NCI-H345 treated with DMSO at 0.1 percent for 48 hours (cell line): ENCODE data around the gene ILDR1.
"Not testable (repeated sequence)": the region's sequence is repeated elsewhere in the genome, so short reads cannot be mapped to it uniquely, and the experiment has no call there.

Source experiments
- DNase-seq: peaks from one replicate; lab custom pipeline; 2025; ENCODE audit not compliant: unreplicated experiment; lab: John Stamatoyannopoulos, UW

Gene ILDR1

DNA sequence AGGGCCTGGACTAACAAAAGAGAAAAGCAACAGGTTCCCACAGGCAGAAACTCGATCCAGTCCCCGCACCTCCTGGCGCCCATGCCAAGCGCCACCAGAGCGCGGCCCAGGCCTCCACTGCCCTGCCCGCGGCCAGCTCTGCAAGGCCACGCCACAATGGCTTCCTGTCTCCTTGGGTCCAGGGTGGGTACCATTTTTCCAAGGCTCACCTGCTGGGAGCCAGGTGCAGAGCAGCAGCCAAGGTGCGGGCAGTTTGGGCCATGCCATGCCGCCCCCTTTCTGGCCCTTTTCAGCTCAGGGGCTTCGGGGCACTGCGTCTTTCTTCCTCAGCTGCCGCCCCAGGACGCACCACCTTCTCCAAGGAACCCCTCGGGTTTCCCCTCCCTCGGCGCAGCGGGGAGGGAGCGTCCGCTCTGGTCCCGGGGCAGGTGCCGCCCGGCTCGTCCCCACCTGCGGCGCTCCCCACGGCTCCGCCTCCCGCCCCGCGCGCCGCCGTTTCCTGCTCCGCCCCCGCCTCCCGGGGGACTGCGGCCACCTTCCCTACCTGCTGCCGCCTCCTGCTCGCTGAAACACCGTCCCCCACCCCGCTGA lies at the start of gene ILDR1:
Gene ILDR1, minus strand, starts transcription at position 437 of the 591 bp plus-strand sequence. Its CDS starts 170 bp downstream, at position 267.
- peak; percentile 35 for DNase-seq

DNA sequence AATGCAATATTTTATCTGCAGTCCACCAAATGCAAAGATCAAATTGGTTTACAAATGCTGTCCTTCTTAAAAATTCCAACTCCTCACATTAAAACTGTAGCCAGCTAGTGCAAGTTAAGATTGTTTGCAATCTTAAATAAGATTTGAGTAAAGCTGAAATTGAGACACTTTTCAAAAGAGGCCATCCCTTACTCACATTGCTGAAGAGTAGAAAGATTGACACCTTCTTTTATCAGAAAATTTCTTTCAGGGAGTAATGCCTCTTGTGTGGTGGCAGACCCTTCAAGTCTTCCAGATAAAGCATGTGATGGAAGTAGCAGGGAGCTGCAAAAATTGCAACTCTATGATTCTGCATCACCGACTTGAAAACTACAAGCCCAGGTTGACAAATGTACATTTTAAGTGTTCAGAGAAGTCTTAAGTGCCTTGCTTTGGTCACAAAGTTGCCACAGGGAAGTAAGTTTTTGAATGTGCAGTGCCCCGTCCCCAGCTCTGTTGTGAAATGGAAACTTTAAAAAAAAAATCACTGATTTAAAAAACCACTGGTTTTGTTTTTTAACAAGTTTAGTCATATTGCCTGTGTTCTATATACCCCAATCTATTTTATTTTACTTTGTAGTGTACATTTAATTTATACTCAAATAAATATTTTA lies 45.7 kb upstream of the ILDR1 start:
- DNase-seq = no peak

DNA sequence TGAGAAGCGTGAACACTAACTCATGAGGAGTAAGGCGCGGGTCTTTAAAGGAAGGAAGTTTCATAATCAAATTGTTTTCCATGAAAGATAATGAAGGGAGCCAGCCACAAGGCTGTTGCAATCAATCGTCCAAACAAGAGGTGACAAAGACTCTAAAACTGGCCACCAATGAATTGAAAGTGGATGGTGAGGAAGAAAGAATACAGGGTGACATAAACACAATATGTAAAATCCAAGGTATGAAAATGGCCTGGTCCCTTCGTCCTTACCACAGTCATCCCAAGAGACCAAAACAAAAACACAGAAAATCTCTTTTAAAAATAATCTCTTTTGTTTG lies 45.1 kb upstream of the ILDR1 start:
- no peak for DNase-seq

DNA sequence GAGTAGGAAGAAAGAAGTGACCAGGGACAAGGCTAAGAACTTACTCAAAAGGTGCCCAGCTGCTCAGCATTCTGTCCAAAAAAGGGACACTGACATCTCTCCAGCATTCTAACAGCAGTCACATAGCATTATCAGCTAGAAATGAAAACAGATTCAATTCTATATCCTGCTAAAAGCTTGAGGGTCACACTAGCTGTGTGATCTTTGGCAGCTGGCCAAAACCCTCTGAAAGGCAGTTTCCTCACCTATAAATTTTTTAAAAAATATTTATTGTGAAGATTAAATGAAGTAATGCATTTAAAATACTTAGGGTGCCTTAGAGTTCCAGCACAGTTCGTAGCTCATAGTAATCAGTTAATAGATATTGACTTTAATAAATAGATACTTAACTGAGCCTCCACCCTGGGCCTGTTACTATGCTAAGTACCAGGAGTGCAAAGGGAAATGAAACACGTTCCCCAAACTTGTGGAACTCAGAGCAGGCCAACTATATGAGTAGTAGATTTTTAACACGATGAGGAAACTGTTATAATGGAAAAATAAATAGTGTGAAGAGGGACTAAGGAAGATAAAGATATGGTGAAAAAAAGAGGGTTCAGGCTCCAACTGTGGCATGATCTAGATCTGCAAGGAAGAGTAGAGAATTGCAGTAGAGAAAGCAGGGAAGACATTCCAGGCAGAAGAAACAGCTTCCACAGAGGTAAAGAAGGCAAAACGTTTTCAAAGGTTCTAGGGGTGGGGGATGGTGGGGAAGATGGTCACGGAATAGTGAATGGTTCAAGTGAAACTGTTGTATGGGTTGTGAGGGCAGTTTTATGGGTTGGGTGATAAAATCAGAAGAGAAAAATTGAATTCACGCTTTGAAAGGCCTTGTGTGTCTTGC lies 44.5 kb upstream of the ILDR1 start:
- no peak for DNase-seq

DNA sequence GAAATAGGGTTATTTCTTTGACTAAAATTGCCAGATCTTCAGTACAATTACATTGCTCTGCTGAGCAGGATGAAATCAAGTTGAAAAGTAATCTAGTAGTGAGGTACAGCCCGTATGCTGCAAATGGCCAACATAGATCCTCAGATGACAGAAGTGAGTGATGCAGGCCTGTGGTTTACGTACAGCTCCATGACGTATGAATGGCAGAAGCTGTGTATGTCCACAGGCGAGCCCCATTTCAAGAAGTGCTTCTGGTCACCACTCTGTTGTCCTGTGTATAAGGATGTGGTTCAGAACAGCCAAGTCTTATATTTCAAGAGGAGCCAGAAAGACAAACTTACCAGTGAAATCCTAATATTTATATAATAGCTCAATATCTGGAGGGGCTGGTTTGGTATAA lies 42.3 kb upstream of the ILDR1 start:
- DNase-seq = no peak

DNA sequence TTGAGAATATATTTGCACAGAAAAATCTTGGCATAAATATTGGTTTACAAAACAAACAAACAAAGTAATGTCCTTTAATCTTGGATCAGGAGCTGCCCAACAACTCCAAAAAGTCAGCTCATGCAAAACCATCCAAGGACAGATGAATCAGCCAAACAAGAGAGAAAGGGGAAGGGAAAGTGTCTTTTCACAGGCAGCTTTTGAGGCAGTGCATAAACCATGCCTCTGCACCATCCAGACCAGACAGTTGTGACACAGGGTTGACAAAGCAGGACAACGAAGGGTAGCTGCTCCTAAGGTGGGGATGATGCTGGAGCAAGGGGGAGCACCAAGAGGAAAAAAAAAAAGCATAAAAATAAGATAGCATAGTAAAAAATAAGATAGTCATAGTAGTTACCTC lies 41.9 kb upstream of the ILDR1 start:
- no peak for DNase-seq

DNA sequence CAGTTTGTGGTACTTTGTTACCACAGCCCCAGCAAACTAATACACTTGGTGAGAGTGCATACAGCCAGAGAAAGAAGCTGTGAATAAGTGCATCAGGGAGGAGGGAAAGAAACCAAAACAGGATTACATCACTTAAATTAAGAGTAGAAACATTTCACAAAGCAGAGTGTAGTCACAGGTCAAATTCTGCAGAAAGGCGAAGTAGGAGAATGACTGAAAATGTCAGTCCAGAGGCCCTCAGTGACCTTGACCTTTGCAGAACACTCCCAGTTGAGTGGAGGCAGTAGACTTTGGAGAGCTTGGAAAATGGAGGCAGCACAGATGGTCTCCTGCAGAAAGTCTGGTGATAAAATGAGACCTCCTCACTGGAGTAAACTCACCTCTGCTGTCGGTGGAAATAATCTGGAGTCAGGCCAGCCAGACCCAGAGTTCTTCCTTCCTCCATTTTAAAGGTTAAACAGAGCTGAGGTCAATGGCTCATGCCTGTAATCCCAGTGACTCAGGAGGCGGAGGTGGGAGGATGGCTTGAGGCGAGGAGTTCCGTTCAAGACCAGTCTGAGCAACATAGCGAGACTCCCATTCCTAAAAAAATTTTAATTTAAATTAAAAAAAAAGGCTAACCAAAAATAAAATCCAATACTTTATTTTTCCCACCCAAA lies 38.1 kb upstream of the ILDR1 start:
- no peak for DNase-seq

DNA sequence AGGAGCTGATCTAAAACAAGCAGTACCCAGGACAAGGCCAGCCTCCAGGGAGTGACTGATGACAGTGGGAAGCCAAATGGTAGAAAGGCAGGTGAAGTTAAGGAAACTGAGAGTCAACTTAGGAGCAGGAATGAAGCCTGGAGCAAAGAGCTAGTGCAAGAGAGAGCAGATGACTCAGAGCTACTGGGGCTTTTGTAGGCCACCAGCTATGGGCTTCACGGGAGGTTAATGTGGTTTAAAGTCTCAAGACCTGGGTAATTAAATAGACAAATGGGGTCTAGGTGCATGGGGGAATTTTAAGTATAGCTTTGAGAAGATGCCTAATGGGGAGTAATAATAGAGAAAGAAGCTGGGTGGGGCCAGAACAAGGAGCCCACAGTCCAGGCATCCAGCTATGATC lies 36.2 kb upstream of the ILDR1 start:
- no peak for DNase-seq

DNA sequence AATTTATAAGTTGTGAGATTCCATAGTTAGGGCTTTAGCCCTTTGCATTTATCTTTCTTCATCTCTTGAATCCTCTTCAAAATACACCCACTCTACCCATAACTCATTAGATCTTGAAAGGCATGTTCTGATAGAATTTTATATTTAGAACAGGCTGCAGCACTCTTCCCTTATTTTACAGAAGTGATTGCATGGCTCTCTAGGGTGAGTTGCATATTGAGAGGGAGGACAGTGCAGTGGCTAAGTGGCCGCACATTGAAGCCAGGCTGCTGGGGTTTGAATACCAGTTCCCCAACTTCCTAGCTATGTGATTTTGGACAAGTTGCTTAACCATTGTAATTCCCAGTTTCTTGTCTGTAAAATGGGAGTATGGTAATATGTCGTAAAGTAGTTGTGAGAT lies 35.6 kb upstream of the ILDR1 start:
- DNase-seq = no peak

DNA sequence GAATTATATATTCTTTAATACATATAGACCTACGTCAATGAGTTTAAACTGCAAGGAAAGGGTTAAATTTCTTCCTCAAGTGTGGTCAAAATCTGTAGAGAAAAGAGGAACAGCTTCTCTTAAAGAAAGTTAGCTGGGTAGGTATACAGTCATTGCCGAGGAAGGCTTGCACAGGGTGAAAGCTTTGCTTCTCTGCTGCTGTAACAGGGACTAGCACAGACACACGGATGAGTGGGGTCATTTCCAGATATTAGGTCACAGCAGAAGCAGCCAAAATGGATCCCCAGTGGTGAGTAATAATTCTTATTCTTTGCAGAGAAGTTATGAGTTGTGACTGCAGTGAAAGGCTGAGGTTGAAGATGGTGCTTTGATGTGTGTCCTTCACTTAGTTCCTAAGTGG lies 33.2 kb upstream of the ILDR1 start, which contains the start of gene CD86:
Gene CD86, plus strand, starts transcription at position 148 of the 400 bp plus-strand sequence. Its CDS starts 128 bp downstream, at position 276.
- DNase-seq = no peak

DNA sequence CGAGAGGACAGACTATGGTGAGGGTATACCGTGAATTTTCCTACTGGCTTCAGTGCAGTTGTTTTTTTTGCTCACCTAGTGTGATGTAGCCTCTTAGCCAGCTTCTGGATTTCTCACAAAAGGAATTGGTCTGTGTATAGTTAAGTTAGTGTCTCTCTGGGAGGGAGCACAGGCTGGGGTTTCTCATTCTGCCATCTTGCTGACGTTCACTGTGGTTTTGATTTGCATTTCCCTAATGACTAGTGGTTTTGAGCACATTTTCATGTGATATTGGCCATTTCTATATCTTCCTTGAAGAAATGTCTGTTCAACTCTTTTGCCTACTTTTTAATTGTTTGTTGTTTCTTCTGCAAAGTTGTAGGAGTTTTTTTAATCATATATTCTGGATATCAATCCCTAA lies 30.9 kb upstream of the ILDR1 start:
- DNase-seq = no peak

DNA sequence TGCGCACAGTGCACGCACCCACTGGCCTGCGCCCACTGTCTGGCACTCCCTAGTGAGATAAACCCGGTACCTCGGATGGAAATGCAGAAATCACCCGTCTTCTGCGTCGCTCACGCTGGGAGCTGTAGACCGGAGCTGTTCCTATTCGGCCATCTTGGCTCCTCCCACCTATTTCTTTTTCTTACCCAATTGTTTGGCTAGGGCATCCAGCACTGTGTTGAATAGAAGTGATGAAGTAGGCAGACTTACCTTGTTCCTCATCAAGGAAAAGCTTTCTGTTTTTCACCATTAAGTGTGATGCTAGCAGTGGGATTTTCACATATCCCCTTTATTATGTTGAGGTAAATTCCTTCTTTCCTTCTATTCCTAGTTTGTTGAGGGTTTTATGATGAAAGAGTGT lies 25.7 kb upstream of the ILDR1 start:
- not testable (repeated sequence) for DNase-seq

DNA sequence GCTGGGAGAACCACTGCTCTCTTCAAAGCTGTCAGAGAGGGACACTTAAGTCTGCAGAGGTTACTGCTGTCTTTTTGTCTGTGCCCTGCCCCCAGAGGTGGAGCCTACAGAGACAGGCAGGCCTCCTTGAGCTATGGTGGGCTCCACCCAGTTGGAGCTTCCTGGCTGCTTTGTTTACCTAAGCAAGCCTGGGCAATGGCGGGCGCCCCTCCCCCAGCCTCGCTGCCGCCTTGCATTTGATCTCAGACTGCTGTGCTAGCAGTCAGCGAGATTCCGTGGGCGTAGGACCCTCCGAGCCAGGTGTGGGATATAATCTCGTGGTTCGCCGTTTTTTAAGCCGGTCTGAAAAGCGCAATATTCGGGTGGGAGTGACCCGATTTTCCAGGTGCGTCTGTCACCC lies 25.2 kb upstream of the ILDR1 start:
- not testable (repeated sequence) for DNase-seq

DNA sequence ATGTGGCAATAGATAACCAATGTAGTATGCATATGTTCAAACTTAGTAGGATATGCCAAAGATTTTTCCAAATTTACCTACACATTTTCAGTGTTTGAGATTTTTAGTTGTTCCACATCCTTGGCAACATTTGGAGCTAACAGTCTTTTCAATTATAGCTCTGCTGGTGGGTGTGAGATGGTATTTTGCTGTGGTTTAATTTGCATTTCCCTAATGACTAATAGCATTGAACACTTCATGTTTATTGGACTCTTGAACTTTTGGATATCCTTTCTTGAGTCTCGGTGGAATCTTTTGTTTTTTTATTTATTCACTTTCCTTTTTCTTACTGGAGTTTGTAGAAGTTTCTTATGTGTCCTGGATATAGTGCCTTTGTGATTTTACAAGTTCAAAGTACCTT lies 11.0 kb upstream of the ILDR1 start:
- no peak for DNase-seq

DNA sequence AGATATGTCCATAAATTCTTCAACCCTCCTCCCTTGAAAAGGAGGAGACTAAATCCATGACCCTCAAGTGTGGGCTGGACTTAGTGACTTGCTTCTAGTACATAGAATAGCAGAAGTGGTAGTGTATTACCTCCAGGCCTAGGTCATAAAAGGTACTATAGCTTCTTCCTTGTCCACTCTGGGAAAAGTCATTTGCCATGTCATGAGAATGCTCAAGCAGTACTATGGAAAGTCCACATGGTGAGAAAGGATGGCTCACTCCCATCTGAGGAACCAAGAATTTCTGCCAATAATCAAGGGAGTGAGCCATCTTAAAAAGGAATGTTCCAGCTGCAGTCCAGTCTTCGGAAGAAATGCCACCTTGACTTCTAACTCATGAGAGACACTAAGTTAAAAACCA lies 10.5 kb upstream of the ILDR1 start:
- DNase-seq = no peak

DNA sequence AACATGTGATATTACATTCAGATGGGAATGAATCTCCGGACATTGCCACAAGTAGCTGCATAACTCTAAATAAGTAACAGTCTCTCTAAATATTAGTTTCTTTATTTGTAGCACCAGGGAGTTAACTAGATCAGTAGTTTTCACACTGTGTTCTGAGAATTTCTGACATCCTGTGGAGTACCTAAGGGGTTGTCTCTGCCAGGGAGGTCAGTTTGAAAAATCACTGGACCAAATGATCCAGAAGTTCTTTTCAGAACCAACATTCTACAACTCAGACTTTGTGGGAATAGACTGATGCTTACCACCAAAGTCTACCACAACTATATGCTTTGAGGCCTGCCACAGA lies 9.0 kb upstream of the ILDR1 start:
- DNase-seq = no peak

DNA sequence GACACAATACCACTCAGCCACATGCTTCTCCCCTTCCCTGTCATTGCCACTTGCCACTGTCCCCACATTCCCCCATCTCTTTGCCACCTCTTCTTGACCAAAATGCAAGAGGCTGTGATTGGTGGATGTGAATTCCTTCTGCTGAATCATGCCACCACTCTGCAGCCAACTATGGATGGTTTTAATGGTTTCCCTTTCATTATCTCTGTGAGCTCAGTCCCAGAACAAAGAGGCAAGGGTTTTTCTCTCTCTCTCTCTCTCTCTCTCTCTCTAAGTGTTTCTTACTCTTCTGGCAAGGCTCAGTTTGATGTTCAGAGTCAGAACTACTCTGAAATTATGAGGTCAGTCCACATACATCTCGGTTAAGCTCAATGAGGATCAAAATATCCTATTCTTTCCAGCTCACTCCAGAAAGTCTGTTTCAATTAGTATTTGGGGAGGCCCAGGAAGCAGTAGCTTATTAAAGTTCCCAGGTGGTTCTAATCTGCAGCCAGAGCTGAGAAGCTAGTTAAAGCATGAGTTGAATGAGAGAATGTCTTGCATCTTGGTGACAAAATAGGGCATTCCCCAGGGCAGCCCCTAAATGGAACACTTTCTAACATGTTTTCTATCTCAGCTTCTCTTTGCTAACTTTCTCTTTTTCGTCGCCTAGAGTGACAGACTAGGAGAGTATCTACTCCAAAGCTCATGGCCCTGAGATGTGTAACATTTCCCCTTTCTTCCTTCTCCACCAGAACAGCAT lies 8.5 kb upstream of the ILDR1 start:
- no peak for DNase-seq

DNA sequence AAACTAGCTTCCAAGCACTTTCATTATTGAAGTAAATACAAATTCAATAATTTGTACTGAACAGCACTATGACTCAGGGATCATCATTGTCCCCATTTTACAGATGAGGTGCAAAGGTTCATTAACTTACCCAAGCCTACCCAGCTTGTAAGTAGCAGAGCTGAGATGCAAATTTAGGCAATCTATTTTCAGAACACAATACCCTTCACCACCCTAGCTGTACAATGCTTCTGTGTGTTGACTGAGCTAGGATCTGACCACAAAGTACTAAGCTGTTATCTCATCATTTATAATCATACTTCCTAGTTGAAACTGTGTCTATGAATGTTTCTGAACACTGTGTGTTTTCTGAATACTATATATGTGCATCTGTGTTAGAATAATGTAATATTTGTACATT lies 3.2 kb upstream of the ILDR1 start:
- no peak for DNase-seq

DNA sequence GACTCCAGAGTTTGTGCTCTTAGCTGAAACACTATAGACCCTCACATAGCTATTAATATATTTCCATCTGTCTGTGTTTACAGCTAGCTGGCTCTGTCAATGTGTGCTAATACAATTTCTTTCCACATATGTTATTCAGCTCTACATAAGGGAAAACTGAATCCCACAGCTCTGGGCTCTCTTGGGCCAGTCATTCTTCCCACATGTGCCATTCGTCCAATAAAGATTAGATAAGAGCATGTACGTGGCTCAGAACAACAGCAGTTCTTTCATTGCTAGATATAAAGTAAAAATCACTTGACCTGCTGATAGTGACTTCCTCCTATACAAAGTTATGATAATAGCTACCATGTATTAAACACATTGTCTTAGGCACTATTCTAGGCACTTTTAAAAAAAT lies 2.8 kb upstream of the ILDR1 start:
- no peak for DNase-seq

DNA sequence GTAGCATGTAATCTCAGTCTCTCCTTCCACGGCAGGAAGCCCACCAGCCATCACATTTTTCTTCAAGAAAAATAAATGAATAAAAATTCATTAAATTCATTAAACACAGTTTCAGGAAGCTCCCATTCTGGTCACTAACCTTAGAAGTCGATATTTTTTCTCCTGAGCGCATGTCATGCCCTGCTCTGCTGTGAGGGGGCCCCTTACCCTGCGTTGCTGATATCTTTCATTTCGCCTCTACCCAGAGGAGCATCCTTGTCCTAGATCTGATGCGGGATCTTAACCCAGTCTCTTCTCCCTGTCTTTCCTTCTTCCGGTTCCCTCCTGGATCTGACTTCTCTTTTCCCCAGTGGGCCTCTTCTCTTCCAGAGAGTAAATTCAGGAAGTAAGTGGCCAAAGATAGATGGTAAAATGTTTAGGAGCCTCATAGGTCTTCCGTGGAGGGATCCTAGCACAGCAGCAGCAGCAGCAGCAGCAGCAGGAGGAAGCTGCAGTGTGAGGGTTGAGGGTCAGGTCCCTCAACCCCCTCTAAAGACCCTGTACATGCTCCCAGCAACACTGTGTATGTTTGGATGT lies 1.4 kb upstream of the ILDR1 start:
- no peak for DNase-seq

DNA sequence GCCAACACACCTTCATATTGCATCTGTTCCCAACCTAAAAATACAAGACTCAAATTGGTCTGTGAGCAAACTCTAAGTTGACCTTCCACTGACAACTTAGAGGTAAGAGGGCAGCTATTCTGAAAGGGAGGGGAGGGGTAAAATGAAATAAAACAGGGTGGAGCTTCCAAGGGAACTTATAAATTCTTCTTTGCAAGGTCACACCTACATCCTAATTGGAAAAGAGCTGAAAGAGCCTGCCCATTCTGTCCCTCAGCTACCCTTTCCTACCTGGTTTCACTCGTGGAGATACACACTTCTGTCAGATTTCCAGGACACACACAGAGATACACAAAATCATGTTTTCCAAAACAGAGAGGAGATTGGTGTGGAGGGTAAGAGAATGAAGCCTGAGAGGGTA lies 1.0 kb downstream of the ILDR1 start:
- DNase-seq = no peak
